GM19099 (cell line): ENCODE measurements around the gene SPOCK2.

Experiments used
- POLR2A ChIP-seq: IDR thresholded peaks from 3 replicates; pipeline ENCODE4 v1.6.1; 2011; ENCODE audit warnings: low read depth; ENCODE audit not compliant: insufficient read length; ENCODE audit errors: extremely low read depth

SPOCK2 gene

DNA sequence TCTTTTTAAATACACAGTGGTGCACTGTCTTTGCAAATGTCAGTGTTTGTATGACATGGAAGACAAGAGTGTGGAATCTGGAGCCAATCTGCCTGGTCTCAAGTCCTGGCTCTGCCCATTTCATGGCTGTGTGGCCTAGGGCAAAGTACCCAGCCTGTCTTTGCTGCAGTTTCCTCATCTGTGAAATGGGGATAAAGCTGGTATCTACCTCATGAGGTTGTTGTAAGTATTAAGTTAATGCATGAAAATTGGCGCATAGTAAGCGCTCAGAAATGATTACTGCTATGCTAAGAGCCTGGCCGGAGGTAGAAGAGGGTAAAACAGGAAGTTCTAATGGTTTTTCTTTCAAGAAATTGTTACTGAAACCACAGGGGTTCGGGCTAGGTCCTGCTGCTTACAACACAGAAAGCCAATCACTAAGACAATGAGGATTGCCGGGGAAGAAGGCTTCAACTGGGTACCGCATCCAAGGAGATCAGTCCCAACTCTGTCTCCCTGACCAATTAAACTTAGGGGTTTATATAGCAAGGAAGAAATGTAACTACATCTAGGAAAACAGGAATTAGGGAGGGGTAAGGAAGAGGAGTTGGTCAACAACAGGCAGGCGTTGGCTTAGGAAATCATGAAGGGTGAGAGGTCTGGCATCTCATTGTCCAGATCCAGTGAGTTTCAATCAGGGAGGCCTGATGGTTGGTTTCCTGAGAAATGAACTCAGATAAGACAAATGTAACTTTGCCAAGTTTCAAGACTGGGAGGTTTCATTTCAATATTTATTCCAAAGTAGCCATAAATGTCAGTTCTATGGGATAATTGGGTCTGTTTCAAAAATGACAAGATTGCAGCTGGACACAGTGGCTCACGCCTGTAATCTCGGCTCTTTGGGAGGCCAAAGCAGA is 67.2 kb downstream of the SPOCK2 start:
- no peak for TF ChIP-seq POLR2A

DNA sequence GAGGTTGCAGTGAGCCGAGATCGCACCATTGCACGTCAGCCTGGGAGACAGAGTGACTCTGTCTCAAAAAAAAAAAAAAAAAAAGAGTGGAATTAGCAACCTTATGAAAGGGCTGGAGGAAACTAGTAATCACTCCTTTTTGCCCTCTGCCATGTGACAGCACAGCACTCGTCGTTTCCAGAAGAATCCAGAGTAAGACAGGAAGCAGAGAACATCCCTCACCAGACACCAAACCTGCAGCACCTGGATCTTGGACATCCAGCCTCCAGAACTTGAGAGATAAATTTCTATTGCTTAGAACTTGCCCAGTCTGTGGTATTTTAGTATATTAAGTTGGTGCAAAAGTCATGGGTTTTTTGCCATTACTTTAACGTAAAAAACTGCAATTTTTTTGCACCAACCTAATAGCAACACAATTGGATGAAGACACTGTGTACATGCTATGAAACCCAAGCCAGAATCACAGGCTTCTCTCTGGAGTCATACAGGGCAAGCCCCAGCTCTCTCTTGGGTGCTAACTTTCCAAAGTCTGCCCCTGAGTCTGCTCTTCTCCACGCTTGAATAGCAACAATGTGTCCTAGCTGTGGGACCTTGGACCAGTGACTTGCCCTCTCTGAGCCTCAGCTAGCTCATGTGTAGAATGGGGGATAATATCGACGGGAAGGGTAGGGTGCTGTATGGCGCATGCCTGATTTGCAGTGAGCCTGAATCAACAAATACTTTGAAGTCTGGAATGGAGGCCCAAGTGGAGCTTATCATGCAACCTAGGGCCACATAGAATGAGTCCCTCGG is 69.1 kb downstream of the SPOCK2 start:
- no peak for TF ChIP-seq POLR2A

DNA sequence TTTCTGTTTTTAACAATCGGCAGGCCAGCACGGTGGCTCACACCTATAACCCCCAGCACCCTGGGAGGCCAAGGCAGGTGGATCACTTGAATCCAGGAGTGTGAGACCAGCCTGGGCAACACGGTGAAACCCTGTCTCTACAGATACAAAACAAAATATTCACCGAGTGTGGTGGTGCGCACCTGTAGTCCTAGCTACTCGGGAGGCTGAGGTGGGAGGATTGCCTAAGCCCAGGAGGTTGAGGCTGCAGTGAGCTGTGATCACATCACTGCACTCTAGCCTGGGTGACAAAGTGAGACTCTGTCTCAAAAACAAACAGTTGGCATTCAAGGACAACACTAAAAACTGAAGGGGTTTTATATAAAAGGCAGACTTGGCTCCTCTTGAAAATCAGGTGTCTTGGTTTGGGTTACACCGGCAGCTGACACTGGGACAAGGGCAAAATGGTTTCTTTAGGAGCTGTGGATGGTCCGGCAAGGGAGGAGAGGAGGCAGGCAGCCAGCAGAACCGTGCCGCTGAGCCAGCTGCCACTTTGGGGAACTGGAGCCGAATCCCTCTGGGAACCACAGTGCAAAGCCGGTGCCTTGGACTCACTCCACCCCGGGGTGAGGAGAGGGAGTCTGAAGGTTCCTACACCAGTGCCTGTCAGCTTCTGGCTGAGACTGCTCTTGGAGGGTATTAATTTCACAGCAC is 71.6 kb downstream of the SPOCK2 start:
- no peak for TF ChIP-seq POLR2A

GRCh38 chr10:72015841-72016240 is 72.5 kb downstream of the SPOCK2 start:
- no peak for TF ChIP-seq POLR2A

GRCh38 chr10:72014785-72015480 is 73.4 kb downstream of the SPOCK2 start:
- TF ChIP-seq POLR2A: no peak

GRCh38 chr10:72014197-72014596 is 74.2 kb downstream of the SPOCK2 start:
- no peak for TF ChIP-seq POLR2A

DNA sequence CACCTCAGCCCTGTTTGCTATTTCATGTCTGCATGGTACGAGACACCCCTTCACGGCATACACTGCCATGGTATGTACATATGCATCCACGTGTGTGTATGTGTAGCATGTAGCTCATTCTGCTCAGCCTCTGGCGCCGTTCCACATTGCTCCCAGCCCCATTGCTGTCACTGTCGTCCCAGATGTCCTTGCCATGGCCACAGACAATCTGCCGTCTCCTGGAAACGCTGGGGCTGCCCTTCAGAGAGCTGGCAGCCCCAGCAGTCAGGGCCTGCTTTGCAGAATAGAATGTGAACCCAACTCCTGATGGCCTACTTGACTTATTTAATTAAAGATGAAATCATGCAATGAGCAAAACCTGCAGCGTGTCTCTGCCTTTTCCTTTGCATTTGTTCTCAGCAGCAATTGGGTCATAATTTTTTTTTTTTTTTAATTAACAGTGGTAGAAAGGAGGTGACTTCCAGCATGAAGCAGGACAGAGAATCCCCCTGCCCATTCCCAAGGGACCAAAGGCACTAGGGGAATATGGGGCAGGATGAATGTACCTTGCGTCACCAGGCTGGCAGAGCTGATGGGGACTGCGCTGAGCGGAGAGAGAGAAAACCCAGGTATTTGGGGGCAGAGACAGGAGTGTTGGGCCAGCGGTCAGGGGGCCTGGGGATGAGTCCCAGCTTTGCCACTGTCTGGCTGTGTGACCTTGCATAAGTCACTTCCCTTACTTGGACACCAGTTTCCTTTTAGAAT is 75.0 kb downstream of the SPOCK2 start:
- TF ChIP-seq POLR2A: no peak

DNA sequence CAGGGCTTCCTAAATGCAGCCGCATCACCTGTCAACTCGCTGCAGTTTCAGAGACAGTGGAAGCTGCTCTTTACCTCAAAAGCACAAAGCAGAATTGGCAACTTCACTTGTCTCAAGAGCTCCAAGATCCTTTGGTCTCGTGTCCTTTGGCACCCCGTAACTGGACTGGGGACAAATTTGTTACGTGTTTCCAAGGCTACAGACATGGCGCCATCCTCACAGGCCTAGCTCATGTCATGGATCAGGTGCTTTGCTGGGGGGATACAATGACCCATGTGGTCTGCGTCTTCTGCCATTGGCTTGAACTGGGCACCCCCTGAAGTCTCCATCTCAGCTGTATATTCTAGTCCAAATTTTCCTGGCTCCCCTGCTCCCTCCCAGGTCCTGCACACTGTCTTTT is 75.6 kb downstream of the SPOCK2 start:
- no peak for TF ChIP-seq POLR2A

DNA sequence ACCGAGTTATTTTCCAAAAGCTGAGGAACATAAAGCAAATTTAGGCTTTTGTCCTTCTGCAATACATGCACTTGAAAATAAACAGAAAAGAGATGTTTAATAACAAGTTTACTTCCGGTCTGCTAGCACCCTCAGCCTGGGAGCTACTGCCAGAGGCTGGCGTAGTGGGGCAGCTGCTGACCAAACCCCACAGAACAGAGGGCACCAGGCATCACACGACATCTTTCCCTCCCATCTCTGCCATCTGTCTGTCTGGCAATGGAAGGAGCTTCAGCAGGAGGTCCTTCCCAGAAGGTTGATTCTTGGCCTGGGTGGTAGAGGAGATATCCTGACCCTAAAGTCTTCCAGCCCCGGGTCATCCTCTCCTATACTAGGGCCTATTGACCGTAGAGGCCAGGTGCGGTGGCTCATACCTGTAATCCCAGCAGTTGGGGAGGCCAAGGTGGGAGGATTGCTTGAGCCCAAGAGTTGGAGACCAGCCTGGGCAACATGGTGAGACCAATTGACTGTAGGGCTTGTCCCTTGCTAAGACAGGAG is 76.3 kb downstream of the SPOCK2 start:
- TF ChIP-seq POLR2A: no peak

- no peak for TF ChIP-seq POLR2A
These were observed 76.9 kb downstream of the SPOCK2 start for GRCh38 chr10:72011468-72011867.

DNA sequence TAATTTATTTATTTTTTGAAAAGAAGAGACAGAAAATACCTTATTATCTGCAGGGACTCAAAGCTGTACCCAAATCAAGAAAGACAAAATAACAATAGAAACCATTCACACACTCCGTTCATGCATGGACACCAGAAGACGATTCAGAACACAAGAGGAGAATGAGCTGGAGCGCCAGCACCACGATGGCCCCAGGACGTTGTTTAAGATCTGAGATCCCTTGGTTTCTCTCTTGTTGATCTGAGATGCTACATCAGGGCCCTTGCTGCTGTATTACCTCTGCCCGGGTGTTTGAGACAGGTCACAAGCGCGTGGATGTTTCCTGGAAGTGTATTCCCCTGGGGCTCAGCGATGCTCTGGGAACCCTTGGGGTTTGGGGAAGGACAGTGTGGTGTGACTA is 77.3 kb downstream of the SPOCK2 start:
- no peak for TF ChIP-seq POLR2A

DNA sequence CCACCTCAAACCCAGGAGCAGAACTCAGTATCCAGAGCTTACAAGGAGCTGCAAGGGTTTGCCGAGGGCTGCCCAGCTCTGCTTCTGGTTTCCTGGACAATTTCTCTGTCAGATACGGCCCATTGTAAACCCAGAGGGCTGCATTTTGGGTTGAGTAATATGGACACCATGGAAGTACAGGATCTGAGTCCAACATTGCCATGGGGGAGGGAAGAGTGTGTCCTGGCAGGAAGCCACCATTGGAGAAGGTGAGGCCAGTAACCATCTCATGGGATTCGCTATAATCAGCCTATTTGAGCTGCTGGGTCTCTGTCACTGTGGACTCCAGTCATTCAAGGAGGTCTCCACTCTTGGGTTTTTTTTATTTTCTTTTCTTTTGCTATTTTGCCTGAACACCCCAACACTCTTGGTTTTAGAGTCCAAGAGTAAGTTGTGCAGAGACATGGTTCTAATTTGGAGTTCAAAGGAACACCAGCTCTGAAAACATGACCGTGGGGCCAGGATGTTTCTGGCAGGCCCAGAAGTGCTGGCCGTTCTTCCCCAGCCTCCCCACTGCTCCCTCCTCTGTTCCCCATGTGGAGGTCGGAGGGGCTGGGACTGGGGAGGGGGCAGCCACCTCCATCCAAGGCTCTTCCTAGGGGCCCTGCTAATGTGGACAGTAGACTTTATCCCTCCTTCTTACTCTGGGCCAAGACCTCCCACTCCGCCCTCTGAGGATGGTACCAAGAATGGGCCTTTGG is 77.9 kb downstream of the SPOCK2 start:
- TF ChIP-seq POLR2A: no peak

DNA sequence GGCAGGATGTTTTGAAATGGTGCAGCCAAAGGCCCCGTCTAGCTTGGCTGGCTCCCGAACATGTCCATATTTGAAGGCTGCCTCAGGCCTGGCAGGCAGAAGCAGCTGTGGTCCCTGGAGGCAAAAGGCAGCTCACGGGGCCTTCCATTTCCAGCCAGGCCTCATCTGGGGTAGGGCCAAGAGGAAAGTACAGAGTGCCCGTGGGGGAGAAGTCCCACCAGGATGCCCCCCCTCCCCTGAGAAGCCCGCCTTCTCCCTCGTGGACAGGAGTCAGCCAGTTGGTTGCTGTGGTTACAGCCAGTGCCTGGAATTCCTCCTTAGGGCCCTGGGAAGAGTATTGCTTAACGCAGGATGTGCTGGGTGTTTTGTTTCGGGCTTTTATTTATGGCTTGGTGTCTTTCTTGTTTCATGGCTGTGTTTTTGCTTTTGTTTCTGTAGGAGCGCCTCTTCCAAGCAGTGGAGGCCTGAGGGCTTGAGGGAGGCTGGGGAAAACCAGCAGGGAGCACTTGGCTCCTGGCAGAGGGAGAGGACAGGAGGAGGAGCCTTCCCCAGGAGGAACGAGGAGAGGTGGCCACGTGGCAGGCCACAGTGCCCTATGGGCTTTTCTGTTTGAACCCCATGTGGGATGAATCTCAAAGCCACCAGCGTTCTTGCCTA is 78.8 kb downstream of the SPOCK2 start:
- TF ChIP-seq POLR2A: no peak

GRCh38 chr10:72009051-72009424 is 79.3 kb downstream of the SPOCK2 start:
- TF ChIP-seq POLR2A: no peak
